Activated naive CD4-positive, alpha-beta T cell treated with anti-CD3 and anti-CD28 coated beads, Interleukin-2, amount 50 U/mL, for 72 hours (primary cell): ENCODE data around the gene OR4K14. TPM values are rescaled to one million over a fixed set of nuclear protein-coding genes. Genes with fewer than 3 reads are reported as not detected.

ENCODE experiments used
- total RNA-seq, 2 donors: library from RNA; stranded (reverse); gene quantifications; one replicate each; pipeline ENCODE4 v1.2.3, GENCODE V29; 2022

The OR4K14 gene
- total RNA-seq, 2 donors from 2014 or later, result not detected

Other genes starting within 250 kb of the OR4K14 start
- gene OR4M1, start 245.8 kb downstream of the OR4K14 start, total RNA-seq, result not detected
- not detected for gene OR4N2, start 215.5 kb downstream of the OR4K14 start, total RNA-seq
- not detected for gene OR4K2, start 144.2 kb downstream of the OR4K14 start, total RNA-seq
- gene OR4K5, start 98.7 kb downstream of the OR4K14 start, total RNA-seq, result not detected
- gene OR4K1, start 88.4 kb downstream of the OR4K14 start, total RNA-seq, result not detected
- not detected for gene OR4K15, start 43.7 kb downstream of the OR4K14 start, total RNA-seq
- not detected for gene OR4Q2, start 17.1 kb downstream of the OR4K14 start, total RNA-seq
- not detected for gene OR4K13, start 16.7 kb upstream of the OR4K14 start, total RNA-seq
- gene OR4L1, start 40.7 kb upstream of the OR4K14 start, total RNA-seq, result not detected
- not detected for gene OR4K17, start 91.4 kb upstream of the OR4K14 start, total RNA-seq
- gene OR4N5, start 119.5 kb upstream of the OR4K14 start, total RNA-seq, result not detected
- not detected for gene OR11G2, start 171.6 kb upstream of the OR4K14 start, total RNA-seq
- not detected for gene OR11H6, start 204.4 kb upstream of the OR4K14 start, total RNA-seq
- gene OR11H7, start 209.7 kb upstream of the OR4K14 start, total RNA-seq, result not detected
- not detected for gene OR11H4, start 220.0 kb upstream of the OR4K14 start, total RNA-seq